Measurements from ENCODE around the gene CKMT2. TPM values are rescaled to one million over a fixed set of nuclear protein-coding genes. Genes with fewer than 3 reads are reported as not detected.

The CKMT2 gene
- total and polyA plus RNA-seq, 2 of the 8 experiments (the other 6 are each of a cell fraction or from before 2014, with no cell fraction given): 2.4 to 5.0 TPM

DNA sequence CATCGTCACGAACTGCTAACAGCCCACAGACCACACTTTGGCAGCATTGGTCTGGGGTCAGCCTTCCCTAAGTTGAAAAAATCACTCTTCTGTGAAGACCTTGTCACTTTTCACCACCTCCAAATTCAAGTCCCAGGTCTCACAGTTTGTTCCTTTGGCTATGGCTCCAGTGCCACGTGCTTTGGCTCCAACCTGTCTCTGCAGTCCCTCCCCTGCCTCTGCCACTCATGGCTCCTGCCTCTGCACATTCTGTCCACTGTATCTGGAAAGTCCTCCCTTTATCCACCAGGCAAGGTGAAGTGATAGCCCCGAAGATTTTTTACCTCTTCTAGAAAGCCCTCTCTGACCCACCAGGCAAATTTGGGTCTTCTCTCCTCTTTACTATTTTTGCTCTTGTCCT, 5.3 kb downstream of the CKMT2 start:
- Histone ChIP-seq H4K5ac (ENCODE audit: insufficient read length, low read depth, low read length) (no peak overlapping the region), H3K18ac (ENCODE audit: extremely low read depth, low read length) (no peak overlapping the region), H4K91ac (replicated peaks; ENCODE audit: insufficient read length, low read length) (no peak overlapping the region), H3K36me3 (ENCODE audit: control insufficient read depth in 2 of 4, insufficient read depth in 4 of 4, low read length in 3 of 4) (peaks cover 0 to 2% (median under 1%) of the 10 kb centered on the region in 4 experiments; a peak in 2 of 8 replicates), H3K9ac (replicated peaks in 1 of 4; ENCODE audit: extremely low read depth in 1 of 4, low read depth in 3 of 4, low read length in 3 of 4) (no peak overlapping the region; a peak in 1 of 7 replicates), H4K8ac (ENCODE audit: extremely low read depth, insufficient read depth, low read length) (no peak overlapping the region), H2AFZ (ENCODE audit: low read length) (no peak overlapping the region), H2AK5ac (ENCODE audit: low read depth, low read length) (no peak overlapping the region), H3K27me3 (replicated peaks in 1 of 4; ENCODE audit: control insufficient read depth in 3 of 4, extremely low read depth in 1 of 4, insufficient read depth in 3 of 4, low read length in 3 of 4) (no peaks in the 10 kb centered on the region), H2BK5ac (ENCODE audit: low read depth, low read length) (no peak overlapping the region), H3K4me2 (ENCODE audit: insufficient read depth in 1 of 2, low read depth in 2 of 2, low read length in 2 of 2) (no peak overlapping the region), H2BK120ac (replicated peaks; ENCODE audit: low read depth, low read length) (no peak overlapping the region), H3K23ac (ENCODE audit: insufficient read length) (no peak overlapping the region), H3K79me2 (ENCODE audit: control insufficient read depth in 1 of 2, insufficient read depth in 2 of 2, low read length in 2 of 2) (no peaks in the 10 kb centered on the region), H3K56ac (replicated peaks; ENCODE audit: insufficient read length, low read depth, low read length) (no peak overlapping the region), H3K4me3 (ENCODE audit: extremely low read depth in 1 of 4, insufficient read depth in 2 of 4, low read depth in 3 of 4, low read length in 4 of 4) (no peak overlapping the region), H3K14ac (ENCODE audit: insufficient read length) (no peak overlapping the region), H3K4ac (replicated peaks; ENCODE audit: insufficient read length, low read depth, low read length) (no peak overlapping the region), H3K23me2 (ENCODE audit: low read depth, low read length) (no peaks in the 10 kb centered on the region), H2BK15ac (ENCODE audit: low read length) (no peak overlapping the region), H4K20me1 (replicated peaks in 1 of 2; ENCODE audit: control insufficient read depth in 1 of 2, insufficient read depth in 2 of 2, low read length in 2 of 2) (no peaks in the 10 kb centered on the region), H3K9me3 (ENCODE audit: insufficient read depth in 2 of 2, low read depth in 1 of 2, low read length in 1 of 2) (no peaks in the 10 kb centered on the region), H3K27ac (ENCODE audit: low read depth, low read length) (no peak overlapping the region), H3K4me1 (replicated peaks in 1 of 4; ENCODE audit: control insufficient read depth in 3 of 4, insufficient read depth in 4 of 4, low read length in 3 of 4) (peaks cover 0 to 8% (median 6%) of the 10 kb centered on the region in 4 experiments; a peak in 5 of 7 replicates), H3K79me1 (ENCODE audit: low read depth, low read length) (no peaks in the 10 kb centered on the region; the same call in 1 of the 2 replicates), H2BK20ac (ENCODE audit: low read length) (no peak overlapping the region), H2BK12ac (ENCODE audit: low read depth, low read length) (no peak overlapping the region)
- 90% methylated on average over 4 of the region's 4 CpGs; no CpG with 5 or more reads in 1 of the 2 experiments for WGBS, 2 experiments (ENCODE audit: extremely low coverage in 1 of 2, insufficient coverage in 1 of 2, insufficient read length in 1 of 2, insufficient replicate concordance in 2 of 2, low coverage in 1 of 2, low lambda C conversion rate in 2 of 2, missing lambda C conversion rate in 1 of 2)
- POLR2A ChIA-PET (ENCODE audit: partially characterized antibody): interaction anchor here (4.7 kb wide), 1 partner anchor 8 kb away, joined by 24 read pairs; no protein-coding TSS in a partner anchor
- DNase-seq (ENCODE audit: low read depth in 1 of 2, low spot score in 2 of 2): no peak
- CTCF ChIA-PET (ENCODE audit: partially characterized antibody): interaction anchor here (0.9 to 2.6 kb wide), 3 partner anchors 12 to 61 kb away, joined by 3 to 11 read pairs (median 4); no protein-coding TSS in a partner anchor
- FAIRE-seq: no peak
- TF ChIP-seq JUN (IDR thresholded peaks at IDR 0.05; ENCODE audit: low read depth, low read length) (no peak), SRF (IDR thresholded peaks at IDR 0.05; ENCODE audit: low read depth, low read length) (no peak)

Measured in H1 (cell line).